OCI-LY7 (cell line): Measurements from ENCODE around the gene CACNB2.

Source experiments
- CTCF ChIP-seq: fragments of 200-600 bp; sonication (generic); conservative IDR thresholded peaks from 2 replicates; pipeline ENCODE4 v1.5.1; 2014; ENCODE audit warnings: mild to moderate bottlenecking, antibody characterized with exemption, low read length, moderate library complexity, mixed read lengths
- EZH2phosphoT487 ChIP-seq: fragments of 200-600 bp; sonication (generic); IDR thresholded peaks from 2 replicates; pipeline ENCODE4 v1.6.1; 2018; ENCODE audit warnings: low read depth, borderline replicate concordance, mild to moderate bottlenecking, mixed run types, antibody characterized with exemption, low read length, moderate library complexity, mixed read lengths

GRCh38 chr10:18406136-18406535 is 265.9 kb downstream of the CACNB2 start:
- TF ChIP-seq CTCF = no peak
- no peak for TF ChIP-seq EZH2phosphoT487
